ENCODE results near the gene LRRC32. TPM values are rescaled to one million over a fixed set of nuclear protein-coding genes. Genes with fewer than 3 reads are reported as not detected.
A peak's percentile ranks its signal among the peaks of the same experiment; 100 is the strongest.

Gene LRRC32
- total RNA-seq, 3 donors from 2014 or later, result 4.6 to 5.8 (median 4.6) TPM

DNA sequence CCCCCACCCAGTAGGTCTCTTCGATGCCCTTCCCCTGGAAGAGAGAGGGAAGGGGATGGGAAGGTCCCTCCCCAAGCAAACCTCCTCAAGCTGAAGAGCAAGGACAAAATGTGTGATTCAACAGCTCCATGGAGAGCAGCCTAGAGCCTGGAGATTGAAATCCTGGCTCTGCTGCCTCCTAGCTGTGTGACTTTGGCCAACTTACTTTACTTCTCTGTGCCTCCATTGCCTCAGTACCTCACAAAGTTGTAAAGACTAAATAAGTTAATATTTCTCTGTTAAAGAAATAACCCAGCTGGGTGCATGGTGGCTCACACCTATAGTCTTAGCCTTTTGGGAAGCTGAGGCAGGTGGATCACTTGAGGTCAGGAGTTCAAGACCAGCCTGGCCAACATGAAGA is 21.1 kb upstream of the LRRC32 start:
- peaks cover 6% of the 10 kb centered on the region for H3K4me1 Mint-ChIP-seq (ENCODE audit: low read depth)
- no peaks in the 10 kb centered on the region for H3K9me3 Mint-ChIP-seq
- H3K4me3 Mint-ChIP-seq, result no peak overlapping the region
- H3K27me3 Mint-ChIP-seq (ENCODE audit: low read depth), result peaks cover 9% of the 10 kb centered on the region
- DNase-seq, result no peak
- H3K36me3 Mint-ChIP-seq (ENCODE audit: insufficient read depth), result no peaks in the 10 kb centered on the region
- ATAC-seq, result no peak

DNA sequence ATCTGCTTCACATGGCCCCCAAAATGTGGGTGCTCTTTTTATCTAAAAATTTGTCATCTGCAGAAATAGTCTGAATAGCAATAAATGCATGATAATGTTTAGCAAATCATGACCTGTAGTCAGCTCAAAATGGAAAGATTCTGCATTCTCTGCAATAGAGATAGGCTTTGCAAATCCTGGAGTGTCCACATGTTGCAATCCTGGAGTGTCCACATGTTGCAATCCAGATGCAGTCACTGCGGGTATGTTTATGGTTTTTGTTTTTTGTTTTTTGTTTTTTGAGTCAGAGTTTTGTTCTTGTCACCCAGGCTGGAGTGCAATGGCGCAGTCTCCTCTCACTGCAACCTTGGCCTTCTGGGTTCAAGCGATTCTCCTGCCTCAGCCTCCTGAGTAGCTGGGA is 20.2 kb upstream of the LRRC32 start:
- no peaks in the 10 kb centered on the region for H3K9me3 Mint-ChIP-seq
- DNase-seq (no peak), ATAC-seq (no peak)
- peaks cover 9% of the 10 kb centered on the region for H3K27me3 Mint-ChIP-seq (ENCODE audit: low read depth)
- H3K4me3 Mint-ChIP-seq, result no peak overlapping the region
- peaks cover 13% of the 10 kb centered on the region for H3K4me1 Mint-ChIP-seq (ENCODE audit: low read depth)
- no peaks in the 10 kb centered on the region for H3K36me3 Mint-ChIP-seq (ENCODE audit: insufficient read depth)

DNA sequence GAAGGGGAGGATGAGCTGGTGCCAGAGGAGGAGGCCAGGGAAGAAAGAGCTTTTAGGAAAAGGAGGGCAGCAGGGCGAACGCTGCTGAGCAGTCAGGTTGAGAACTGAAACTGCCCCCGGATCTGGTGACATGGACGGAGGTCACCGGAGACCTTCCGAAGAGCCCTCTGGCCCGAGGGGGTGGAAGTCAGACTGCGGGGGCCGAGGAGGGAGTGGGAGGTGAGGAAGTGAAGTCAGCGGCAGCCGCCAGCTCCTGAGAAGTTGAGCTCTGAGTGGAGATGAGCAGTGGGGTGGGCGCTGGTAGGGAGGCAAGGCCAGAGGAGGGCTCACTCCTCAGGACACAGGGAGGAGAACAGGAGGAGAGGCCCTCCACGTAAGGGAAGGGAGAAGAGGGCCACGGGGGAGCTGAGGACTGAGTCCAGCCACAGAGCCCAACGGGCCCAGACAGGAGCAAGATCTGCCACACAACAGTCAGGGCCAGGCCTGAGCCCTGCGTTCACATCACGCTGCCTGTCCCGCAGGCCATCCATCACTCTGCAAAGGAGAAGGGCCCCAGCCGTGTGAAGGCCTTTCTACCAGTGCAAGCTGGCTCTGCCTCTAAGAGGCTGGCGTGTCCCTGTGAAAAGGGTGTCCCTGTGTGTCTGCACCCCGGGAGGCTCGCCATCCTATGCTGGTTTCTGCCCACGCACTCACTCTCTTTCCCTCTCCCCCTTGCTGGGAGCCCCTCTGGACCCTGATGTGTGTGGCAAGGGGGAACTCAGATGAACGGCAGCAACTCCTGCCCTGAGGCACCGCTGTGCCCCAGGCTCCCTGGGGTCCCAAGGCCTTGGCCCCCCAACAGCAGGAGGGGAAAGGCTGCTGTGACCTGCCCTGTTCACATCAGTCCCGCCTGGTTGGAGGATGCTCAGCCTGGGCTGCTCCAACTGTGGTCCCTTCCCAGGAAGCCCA is 19.0 kb upstream of the LRRC32 start:
- Mint-ChIP-seq H3K4me1 (ENCODE audit: low read depth) (peaks cover 13% of the 10 kb centered on the region), H3K9me3 (no peaks in the 10 kb centered on the region), H3K27me3 (ENCODE audit: low read depth) (peaks cover 9% of the 10 kb centered on the region), H3K4me3 (no peak overlapping the region), H3K36me3 (ENCODE audit: insufficient read depth) (no peaks in the 10 kb centered on the region)
- no peak for DNase-seq
- ATAC-seq, result no peak

DNA sequence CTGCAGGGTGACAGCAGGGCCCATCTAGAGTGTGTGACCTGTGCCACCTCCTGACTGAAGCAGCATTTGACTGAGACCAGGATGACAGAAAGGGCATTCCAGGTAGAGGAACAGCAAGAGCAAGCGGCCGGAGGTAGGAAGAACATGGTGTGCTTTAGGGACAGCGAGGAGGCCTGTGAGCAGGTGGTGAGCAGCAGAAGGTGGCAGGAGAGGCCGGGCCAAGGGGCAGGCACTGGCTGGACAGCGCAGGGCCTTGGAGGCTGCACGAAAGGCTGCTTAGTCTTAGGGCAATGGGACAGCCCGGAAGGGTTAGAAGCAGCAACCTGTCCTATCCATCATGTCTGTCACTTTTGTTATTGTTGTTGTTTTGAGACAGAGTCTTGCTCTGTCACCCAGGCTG is 17.6 kb upstream of the LRRC32 start:
- H3K36me3 Mint-ChIP-seq (ENCODE audit: insufficient read depth), result no peaks in the 10 kb centered on the region
- no peak overlapping the region for H3K4me3 Mint-ChIP-seq
- H3K9me3 Mint-ChIP-seq, result no peaks in the 10 kb centered on the region
- DNase-seq, result no peak
- peaks cover 13% of the 10 kb centered on the region for H3K4me1 Mint-ChIP-seq (ENCODE audit: low read depth)
- peaks cover 9% of the 10 kb centered on the region for H3K27me3 Mint-ChIP-seq (ENCODE audit: low read depth)
- ATAC-seq, result no peak

DNA sequence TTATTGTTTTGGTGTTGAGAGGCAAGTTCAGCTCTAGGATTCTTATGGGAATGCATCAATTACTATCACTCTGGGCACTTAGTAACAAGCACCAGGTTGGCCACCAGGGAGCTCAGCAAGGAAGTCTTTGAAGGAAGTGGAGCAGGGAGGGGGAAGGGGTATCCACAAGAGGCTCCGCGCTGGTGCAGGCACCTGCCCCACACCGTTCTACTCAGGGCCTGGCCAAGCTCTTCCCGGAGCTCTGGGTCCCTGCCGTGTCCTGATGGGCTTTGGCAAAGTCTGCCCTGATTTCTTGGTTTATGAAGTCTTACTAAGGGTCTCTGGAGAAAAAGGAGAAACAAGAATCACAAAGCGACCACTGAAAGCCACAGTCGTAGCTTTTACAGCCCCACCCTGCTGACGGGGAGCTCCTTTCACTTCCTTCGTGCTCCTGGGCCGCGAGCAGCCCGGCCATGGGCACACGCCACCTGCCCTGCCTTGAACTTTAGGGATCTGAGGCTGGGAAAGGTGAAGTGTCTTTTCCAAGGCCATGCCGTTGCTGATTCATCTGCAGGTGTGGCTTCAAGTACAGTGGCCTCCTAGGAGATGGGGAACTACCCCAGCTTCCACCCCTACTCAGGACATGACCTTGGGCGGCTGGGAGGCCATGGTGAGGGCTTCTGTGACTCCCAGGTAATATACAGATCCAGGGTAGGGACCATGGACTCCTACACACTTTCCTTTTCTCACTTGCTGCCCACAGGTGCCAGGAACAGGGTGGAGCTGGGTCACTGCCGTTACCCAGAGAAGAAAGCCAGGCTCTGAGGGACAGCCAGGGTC is 15.9 kb upstream of the LRRC32 start:
- Mint-ChIP-seq H3K4me1 (ENCODE audit: low read depth) (peaks cover 13% of the 10 kb centered on the region), H3K9me3 (no peaks in the 10 kb centered on the region), H3K4me3 (peak overlapping the region; percentile 63), H3K36me3 (ENCODE audit: insufficient read depth) (no peaks in the 10 kb centered on the region), H3K27me3 (ENCODE audit: low read depth) (peaks cover 12% of the 10 kb centered on the region)
- peak; percentile 52 to 55 for ATAC-seq
- no peak for DNase-seq

DNA sequence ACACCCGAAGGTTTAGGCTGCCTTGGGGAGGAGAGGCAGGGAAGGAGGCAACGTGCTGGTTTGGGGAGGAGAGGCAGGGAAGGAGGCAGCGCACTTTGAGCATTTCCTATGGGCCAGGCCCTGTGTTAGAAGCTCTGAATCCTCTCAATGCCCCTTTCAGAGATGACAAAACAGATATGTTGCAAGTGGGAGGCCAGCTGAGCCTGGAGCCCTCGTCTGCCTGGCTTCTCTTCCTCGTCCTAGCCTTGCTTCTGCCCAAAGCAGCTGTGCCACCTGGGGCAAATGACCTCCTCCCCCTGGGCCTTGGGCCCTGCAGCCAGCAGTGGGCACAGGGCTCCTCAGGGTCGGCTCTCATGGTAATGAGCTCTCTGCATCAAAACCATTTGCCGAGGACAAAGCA is 15.3 kb upstream of the LRRC32 start:
- Mint-ChIP-seq H3K4me3 (peak overlapping the region; percentile 63), H3K36me3 (ENCODE audit: insufficient read depth) (no peaks in the 10 kb centered on the region), H3K9me3 (no peaks in the 10 kb centered on the region), H3K4me1 (ENCODE audit: low read depth) (peaks cover 13% of the 10 kb centered on the region), H3K27me3 (ENCODE audit: low read depth) (peaks cover 15% of the 10 kb centered on the region)
- DNase-seq (no peak), ATAC-seq (no peak)

DNA sequence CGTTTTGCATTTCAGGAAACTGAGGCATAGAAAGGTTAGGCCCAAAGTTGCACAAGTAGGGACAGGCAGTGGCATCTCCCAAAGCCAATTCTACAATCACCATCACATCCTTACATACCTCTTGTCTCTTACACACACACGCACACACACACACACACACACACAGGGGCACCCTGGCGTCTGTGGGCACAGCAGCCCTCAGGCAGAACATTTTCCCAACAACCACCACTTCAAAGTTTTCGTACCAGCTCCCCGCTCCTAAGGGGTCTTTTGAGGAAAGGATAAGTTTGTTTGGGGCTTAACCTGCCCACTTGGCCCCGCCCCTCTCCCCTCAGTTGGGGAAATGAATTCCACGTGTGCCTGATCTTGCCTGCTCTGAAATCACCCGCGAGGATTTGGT is 14.7 kb upstream of the LRRC32 start:
- H3K9me3 Mint-ChIP-seq, result no peaks in the 10 kb centered on the region
- peaks cover 15% of the 10 kb centered on the region for H3K27me3 Mint-ChIP-seq (ENCODE audit: low read depth)
- no peaks in the 10 kb centered on the region for H3K36me3 Mint-ChIP-seq (ENCODE audit: insufficient read depth)
- DNase-seq, result no peak
- ATAC-seq, result no peak
- H3K4me1 Mint-ChIP-seq (ENCODE audit: low read depth), result peaks cover 13% of the 10 kb centered on the region
- no peak overlapping the region for H3K4me3 Mint-ChIP-seq

DNA sequence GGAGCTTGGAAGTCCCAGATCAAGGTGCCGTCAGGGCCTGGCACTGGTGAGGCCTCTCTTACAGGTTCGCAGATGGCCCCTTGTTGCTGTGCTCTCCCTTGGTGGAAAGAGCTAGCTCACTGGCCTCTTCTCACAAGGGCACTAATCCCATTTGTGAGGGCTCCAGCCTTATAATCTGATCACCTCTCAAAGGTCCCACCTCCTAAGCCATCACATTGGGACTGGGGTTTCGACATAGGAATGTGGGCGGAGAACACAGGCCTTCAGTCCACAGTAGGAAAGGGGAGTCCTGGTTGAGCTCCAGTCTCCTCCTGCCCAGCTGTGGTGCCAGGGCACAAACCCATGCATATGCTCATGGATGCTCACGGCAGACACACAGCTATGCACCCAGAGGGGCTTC is 14.0 kb upstream of the LRRC32 start:
- H3K4me1 Mint-ChIP-seq (ENCODE audit: low read depth), result peaks cover 13% of the 10 kb centered on the region
- DNase-seq, result no peak
- ATAC-seq, result no peak
- H3K4me3 Mint-ChIP-seq, result no peak overlapping the region
- peaks cover 15% of the 10 kb centered on the region for H3K27me3 Mint-ChIP-seq (ENCODE audit: low read depth)
- no peaks in the 10 kb centered on the region for H3K9me3 Mint-ChIP-seq
- H3K36me3 Mint-ChIP-seq (ENCODE audit: insufficient read depth), result no peaks in the 10 kb centered on the region

DNA sequence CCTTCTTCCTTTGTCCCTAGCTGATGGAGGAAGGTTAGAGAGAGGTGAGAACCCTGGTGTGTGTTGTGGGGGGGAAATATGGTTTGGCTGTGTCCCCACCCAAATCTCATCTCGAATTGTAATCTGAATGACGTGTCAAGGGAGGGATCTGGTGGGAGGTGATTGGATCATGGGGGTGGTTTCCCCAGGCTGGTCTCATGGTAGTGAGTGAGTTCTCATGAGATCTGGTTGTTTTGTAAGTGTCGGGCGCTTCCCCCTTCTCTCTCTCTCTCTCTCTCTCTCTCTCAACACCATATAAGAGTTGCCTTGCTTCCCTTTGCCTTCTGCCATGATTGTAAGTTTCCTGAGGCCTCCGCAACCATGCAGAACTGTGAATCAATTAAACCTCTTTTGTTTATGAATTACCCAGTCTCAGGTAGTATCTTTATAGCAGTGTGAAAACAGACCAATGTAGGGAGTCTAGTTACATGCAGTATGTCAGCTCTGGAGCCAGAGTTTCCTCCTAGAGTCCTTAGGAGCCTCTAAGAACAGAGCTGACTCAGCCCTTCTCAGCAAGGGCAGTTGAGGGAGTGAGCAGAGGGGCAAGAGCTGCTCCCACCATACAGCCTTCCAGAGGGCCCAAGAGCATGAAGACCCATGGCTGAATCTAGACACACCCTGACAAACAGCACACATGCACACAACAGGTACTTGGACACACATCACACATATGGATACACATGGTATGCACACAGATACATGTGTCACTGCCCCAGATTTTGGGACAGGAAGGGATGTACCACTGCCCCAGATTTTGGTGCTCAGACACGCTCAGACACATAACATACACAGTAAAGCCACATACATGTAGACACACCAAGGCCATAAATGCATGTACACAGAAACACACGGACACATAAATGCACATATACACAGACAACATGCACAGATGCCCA is 12.9 kb upstream of the LRRC32 start:
- H3K36me3 Mint-ChIP-seq (ENCODE audit: insufficient read depth), result no peaks in the 10 kb centered on the region
- DNase-seq (no peak), ATAC-seq (no peak)
- peaks cover 9% of the 10 kb centered on the region for H3K27me3 Mint-ChIP-seq (ENCODE audit: low read depth)
- no peak overlapping the region for H3K4me3 Mint-ChIP-seq
- no peaks in the 10 kb centered on the region for H3K9me3 Mint-ChIP-seq
- H3K4me1 Mint-ChIP-seq (ENCODE audit: low read depth), result peaks cover 13% of the 10 kb centered on the region

DNA sequence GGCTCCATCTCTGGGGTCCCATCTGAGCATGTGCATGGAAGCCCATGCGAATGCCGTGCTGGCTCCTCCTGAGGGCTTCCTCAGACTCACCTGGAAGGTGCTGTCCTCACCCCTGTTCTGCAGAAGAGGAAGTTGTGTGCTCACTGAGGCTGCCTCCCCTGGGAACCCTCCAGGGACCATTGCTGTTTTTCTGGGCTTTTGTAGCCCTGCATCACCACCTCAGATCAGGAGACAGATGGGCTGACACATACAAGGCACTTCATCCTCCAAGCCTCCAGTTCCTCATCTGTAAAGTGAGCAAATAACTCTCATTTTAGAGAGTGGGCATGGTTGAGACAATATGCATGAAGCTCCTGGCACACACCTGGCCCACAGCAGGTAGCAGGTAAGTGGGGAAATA is 12.1 kb upstream of the LRRC32 start:
- no peaks in the 10 kb centered on the region for H3K36me3 Mint-ChIP-seq (ENCODE audit: insufficient read depth)
- H3K4me3 Mint-ChIP-seq, result no peak overlapping the region
- no peaks in the 10 kb centered on the region for H3K9me3 Mint-ChIP-seq
- ATAC-seq (no peak), DNase-seq (no peak)
- peaks cover 13% of the 10 kb centered on the region for H3K4me1 Mint-ChIP-seq (ENCODE audit: low read depth)
- peaks cover 5% of the 10 kb centered on the region for H3K27me3 Mint-ChIP-seq (ENCODE audit: low read depth)

DNA sequence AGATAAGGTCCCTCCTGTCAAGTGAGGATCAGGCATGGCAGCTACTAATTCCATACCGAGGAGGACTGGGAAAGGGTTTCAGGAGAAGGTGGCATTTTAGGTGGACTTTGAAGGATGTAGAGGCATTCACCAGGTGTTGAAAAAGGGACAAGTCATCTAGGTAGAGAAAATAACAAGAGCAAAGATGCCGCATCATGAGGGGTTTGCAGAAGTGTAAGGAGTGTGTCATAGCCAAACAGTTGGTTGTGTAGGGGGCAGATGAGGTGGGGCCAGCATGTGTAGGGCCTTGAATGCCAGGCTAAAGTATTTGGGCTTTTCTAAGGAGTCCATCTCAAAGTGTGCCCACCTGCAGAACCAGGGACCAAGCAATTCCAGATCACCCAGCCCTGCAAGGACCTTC is 11.6 kb upstream of the LRRC32 start:
- ATAC-seq (no peak), DNase-seq (no peak)
- Mint-ChIP-seq H3K27me3 (ENCODE audit: low read depth) (peaks cover 5% of the 10 kb centered on the region), H3K9me3 (no peaks in the 10 kb centered on the region), H3K4me1 (ENCODE audit: low read depth) (peaks cover 12% of the 10 kb centered on the region), H3K36me3 (ENCODE audit: insufficient read depth) (no peaks in the 10 kb centered on the region), H3K4me3 (no peak overlapping the region)

DNA sequence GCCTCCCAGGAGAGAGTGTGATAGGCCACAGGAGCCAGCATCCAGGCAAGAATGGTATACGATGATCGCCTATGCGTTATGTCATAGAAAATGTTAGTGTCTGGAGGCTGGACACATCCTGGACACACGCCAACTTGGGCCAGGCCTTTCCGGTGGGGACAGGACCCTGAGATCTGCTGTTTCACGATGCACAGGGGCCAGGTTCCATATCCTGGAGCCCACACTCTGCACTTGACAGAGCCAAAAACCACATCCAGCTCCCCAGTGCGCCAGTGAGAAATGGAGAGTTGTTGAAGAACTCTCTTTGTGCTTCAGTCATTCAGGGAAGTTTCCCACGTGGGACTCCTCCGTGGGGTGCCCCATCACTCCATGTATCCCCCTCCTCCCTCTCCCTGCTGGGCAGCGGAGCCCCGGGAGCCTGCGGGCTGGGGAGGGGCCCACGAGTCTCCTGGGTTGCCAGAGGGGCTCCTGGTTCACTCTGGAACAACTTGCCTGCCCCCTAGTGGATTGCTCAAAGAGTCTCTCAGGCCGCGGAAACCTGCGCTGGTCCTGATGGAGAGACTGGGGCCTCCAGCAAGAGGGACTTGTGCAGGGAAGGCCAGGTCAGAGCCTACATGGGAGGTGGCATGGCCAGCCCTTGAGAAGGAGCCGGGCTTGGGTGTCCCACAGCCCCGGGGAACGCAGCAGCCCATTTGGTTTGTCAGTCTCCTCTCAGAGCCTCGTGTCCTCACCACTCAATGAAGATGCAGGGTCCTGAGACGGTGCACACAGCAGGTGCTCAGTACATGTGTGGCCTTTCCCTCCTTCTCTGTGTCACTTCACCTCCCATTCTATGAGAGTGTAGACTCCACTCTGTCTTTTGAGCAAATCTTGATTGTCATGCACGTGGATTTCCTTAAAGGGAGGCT is 10.2 kb upstream of the LRRC32 start:
- peak; percentile 80 to 82 for ATAC-seq
- Mint-ChIP-seq H3K36me3 (ENCODE audit: insufficient read depth) (no peaks in the 10 kb centered on the region), H3K27me3 (ENCODE audit: low read depth) (peaks cover 5% of the 10 kb centered on the region)

DNA sequence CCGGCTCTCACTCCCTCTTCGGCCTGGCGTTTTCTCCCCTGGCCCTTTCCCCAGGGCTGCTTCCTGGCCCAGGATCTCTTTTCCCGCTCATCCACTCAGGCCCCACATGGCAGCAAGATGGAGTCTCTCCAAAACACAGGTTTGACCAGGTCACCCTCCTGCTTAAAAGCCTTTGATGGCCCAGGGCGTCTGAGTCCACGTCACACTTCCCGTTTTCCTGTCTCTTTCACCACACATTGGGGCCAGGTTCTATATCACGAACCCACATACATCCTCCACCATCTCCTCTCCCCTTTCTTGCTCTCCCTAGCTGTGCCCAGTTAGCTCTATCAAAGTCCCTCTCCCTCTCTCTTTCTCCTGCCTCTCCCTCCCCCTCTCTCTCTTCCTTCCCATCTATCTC is 7.8 kb upstream of the LRRC32 start:
- Mint-ChIP-seq H3K9me3 (no peaks in the 10 kb centered on the region), H3K36me3 (ENCODE audit: insufficient read depth) (no peaks in the 10 kb centered on the region), H3K27me3 (ENCODE audit: low read depth) (peaks cover 5% of the 10 kb centered on the region), H3K4me3 (no peak overlapping the region), H3K4me1 (ENCODE audit: low read depth) (peaks cover 2% of the 10 kb centered on the region)
- ATAC-seq, result no peak
- DNase-seq, result no peak

More for the DNA sequence above, 10.2 kb upstream of the LRRC32 start:
- Mint-ChIP-seq H3K4me1 (ENCODE audit: low read depth) (no peaks in the 10 kb centered on the region), H3K4me3 (no peak overlapping the region), H3K9me3 (no peaks in the 10 kb centered on the region)
- peak; percentile 45 for DNase-seq
